ENCODE results near the gene CROCC.

CROCC gene

GRCh38 chr1:16988210-16988609 lies 66.5 kb downstream of the CROCC start:
- no peak for DNase-seq

DNA sequence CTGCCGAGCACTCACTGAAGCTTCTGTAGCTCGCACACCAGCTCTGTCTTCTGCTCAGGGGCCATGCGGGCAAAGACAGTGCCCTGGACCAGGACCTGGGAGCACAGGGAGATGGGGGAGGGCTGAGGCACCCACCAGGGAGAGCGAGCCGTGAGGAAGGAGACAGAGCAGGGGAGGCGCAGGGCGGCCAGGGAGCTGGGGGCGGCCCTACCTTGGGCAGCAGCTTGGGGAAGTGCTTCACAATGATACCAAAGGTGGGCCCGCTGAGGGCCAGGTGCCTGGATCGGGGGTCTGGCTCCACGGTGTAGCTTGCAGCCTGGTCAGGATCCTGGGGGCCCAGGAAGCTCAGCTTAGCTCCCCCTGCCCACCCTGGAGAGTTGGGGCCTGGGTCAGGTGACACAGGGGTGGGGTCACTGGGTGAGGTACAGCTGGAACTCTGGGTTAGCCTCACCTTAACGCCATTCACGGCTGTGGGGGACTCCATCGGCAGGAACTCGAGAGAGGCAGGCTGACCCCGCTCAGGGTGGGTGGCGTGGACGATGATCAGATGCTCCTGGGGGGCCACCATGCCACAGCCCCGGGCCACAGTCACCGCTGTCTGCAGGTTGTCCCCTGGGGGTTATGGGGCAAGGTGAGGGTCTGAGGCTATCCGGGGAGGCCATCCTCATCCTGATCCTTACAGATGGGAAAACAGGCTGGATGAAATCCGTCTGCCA lies 68.1 kb downstream of the CROCC start:
- no peak for DNase-seq

DNA sequence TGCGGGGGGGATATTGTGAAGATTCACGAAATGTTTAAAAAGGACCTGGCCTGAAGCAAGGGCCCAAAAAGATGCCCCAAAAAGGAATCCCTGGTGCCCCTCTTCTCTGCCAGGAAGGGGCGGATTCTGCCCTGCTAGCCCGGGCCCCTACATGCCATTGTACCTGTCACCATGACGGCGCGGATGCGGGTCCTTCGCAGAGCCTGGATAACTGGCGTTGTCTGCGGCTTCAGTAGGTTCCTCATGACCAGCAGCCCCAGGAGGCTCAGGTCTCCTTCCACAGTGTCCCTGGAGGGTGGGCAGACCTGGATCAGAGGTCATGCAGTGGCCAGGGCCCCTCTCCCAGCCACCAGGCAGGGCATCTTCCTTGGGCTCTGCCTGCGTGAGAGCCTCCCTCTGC lies 69.8 kb downstream of the CROCC start:
- DNase-seq: no peak

DNA sequence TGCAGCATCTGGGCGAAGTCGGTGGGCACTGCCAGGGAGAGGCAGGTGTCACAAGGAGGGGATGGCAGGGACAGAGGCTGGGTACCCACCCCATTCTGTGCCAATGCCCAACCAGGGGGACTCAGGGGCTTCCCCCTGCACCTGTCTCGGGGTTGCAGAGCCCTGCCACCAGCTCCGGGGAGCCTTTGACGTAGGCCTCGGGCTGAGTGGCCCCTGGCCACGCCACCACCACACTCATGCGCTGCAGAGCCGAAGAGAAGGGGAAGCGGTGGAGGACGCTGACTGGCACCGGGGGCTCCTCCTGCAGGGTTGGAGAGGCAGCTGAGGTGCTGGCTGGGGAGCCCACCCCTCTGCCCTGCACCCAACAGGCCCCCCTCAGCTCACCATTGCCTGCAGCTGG lies 70.4 kb downstream of the CROCC start:
- no peak for DNase-seq

DNA sequence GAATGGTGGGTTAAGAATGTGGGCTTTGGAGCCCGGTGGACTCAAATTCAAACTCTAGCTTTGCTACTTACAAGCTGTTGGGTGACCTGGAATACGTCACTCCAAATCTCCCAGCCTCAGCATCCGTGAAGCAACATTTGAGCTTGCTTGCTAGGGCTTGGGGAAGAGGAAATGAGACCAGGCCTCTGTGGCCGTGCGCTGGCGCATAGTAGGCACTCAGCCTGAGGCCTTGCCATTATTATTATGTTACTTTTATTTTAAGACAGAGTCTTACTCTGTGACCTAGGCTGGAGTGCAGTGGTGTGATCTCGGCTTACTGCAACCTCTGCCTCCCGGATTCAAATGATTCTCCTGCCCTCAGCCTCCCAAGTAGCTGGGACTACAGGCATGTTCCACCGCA lies 70.9 kb downstream of the CROCC start:
- DNase-seq: no peak

- DNase-seq: no peak
Measured at GRCh38 chr1:16993521-16994038, 71.8 kb downstream of the CROCC start.

GRCh38 chr1:16996845-16997244 lies 75.1 kb downstream of the CROCC start:
- no peak for DNase-seq

DNA sequence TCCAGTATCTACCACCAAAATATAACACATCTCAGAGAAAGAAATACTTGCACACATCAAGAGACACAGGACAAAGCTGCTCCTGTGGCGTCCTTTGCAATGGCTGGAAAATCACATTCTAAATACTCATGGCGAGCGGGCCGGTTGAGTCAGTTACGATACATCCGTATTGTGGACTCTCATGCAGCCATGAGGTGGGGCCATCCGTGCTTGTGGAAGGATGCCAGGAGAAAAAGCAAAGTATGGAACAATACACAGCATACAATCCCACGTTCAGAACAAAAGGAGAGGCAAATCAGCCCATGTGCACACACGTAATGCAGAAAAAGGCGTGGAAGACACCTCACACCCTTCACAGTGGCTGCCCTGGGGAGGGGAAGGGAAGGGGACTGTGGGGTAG lies 76.9 kb downstream of the CROCC start:
- DNase-seq: no peak

- no peak for DNase-seq
Measured at GRCh38 chr1:16999863-17000262, 78.1 kb downstream of the CROCC start.

- no peak for DNase-seq
Measured at GRCh38 chr1:17001760-17002523, 80.2 kb downstream of the CROCC start.

DNA sequence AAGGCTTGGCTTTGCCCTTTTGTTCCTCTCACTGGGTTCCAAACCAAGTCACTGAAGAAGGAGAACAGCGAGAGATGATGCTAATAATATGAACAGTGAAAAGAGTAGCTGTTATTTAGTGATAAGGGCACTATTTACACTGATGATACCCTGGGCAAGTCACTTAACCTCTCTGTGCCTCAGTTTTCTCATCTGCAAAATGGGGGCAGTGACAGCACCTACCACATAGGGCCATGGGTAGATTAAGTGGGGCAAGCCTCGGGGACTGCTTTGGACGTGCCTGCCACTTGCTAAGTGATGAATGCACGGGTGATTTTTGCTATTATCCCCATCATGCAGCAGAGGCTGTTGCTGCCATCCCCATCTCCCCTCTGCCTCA lies 80.8 kb downstream of the CROCC start:
- DNase-seq: no peak

- DNase-seq: no peak
Measured at GRCh38 chr1:17004466-17005364, 83.0 kb downstream of the CROCC start.

DNA sequence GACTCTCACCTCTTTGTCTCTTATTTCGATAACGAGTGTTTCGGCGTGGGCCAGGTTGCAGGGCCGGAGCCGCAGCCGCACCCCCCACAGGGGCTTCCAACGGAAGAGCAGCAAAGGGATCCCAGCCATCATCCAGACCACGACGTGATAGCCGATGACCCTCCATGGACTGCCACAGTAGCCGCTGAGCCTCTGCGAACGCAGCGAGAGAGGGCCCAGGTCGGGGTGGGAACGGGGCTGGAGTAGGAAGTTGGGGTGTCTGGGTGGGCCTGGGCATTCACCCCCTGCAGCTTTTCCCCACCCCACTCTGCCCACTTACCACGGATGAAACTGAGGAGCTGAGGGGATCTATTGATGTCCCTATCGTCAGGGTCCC lies 83.6 kb downstream of the CROCC start:
- no peak for DNase-seq

DNA sequence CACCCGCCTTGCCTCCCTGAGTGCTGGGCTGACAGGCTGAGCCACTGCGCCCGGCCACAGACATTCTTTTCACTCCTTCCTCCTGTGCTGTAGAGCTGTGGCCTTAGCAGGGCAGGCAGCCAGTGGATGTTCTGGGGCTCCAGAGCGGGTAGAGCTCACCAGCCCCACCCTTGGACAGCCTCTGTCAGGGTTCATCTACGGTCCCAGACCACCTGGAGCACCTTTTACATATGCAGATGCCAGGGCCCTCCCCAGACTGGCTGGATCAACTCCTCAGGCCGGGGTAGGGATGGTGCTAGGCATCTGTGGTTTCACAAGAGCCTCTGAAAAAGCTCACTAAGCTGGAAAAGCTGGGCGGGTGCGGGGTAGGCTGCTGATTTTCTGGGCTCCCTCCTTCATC lies 85.4 kb downstream of the CROCC start:
- no peak for DNase-seq

DNA sequence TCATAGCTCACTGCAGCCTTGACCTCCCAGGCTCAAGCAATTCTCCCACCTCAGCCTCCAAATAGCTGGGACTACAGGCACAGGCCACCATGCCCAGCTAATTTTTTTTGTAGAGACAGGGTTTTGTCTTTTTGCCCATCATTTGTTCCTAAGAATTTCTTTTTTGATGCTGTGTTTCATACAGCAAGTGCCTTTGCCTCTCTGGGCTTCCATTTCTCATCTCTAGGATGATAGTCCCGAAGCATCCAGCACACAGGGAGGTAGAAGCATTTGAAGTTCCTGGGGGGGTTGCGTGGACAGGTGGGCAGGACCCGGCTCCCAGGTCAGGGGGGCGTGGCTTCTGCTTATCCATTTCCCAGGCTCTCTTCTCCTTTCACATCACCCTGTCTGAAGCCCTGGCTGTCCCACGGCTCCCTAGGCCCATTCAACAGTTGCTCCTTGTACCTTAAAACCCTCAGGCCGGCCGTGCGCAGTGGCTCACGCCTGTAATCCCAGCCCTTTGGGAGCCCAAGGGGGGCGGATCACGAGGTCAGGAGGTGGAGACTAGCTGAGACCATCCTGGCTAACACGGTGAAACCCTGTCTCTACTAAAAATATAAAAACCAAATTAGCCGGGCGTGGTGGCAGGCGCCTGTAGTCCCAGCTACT lies 86.6 kb downstream of the CROCC start:
- no peak for DNase-seq

GRCh38 chr1:17009706-17010105 lies 88.0 kb downstream of the CROCC start:
- no peak for DNase-seq

DNA sequence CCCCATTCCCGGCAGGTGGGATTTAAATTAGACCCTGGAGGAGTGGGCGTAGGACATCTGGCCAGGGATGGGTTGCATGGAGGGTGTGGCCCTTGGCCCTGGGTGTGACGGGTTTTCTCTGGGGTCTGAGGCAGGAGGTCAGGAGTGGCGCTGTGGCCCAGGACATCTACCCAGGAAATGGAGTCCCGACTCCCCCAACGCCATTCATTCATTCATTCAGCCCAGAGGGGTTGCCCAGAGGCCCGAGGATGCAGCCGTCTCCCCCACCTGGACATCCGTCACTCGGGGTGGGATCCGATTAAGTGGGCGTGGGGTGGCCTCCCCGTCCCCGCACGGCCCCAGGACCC lies 89.3 kb downstream of the CROCC start:
- no peak for DNase-seq

- DNase-seq: peak; percentile 32 to 83 (median 62)
Measured at GRCh38 chr1:17011439-17012307, 89.9 kb downstream of the CROCC start, which contains the start of gene ATP13A2. Gene ATP13A2, minus strand, starts transcription at chr1:17011928. Its CDS starts 190 bp downstream, at chr1:17011738.

DNA sequence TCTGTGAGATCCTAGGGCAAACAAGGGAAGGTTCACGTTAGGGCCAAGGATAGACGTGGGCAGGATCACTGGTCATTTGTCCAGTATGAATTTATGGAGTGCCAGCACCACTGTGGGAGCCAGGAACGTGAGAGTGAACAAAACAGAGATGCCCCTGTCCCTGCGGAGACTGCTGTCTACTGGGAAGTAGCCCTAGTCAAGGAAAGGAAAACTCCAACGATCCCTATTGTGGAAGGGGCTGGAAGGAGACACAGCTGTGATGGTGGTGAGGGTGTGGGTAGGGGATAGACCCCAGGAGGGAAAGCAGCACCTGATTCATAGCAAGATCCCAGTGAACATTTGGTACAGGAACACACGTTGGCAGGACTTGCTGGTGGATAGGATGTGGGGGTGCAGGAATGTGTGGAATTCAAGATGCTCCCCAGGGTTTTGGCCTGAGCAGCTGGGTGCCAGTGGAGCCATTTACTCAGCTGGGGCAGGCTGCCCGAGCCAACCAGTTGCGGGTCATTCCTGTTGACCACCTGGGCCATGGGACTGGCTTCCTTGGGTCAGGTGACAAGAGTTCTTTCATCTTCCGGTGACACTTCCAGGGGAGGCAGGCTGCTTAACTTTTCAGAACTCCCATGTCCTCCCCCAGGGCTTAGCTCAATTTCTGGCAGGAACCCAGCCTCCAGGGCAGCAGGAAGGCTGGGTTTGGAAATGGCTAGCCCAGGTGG lies 91.2 kb downstream of the CROCC start:
- no peak for DNase-seq

- no peak for DNase-seq
Measured at GRCh38 chr1:17013491-17014320, 92.0 kb downstream of the CROCC start.

Data from activated naive CD4-positive, alpha-beta T cell (primary cell).